SK-N-SH (cell line): ENCODE results near the gene GCNT2. TPM values are rescaled to one million over a fixed set of nuclear protein-coding genes. Genes with fewer than 3 reads are reported as not detected.

Experiments
- CTCF ChIA-PET: fragments of 300-600, 350-600 bp; formaldehyde crosslinking; extraction: SDS; loops from one replicate; lab custom pipeline; 2021; lab: Yijun Ruan, JAX
- POLR2A ChIA-PET: fragments of 350-600 bp; sonication (Branson Sonifier 250); formaldehyde crosslinking; extraction: SDS; loops from one replicate; lab custom pipeline; 2020; ENCODE audit warnings: antibody characterized with exemption, inconsistent platforms; lab: Yijun Ruan, JAX
- DNase-seq: peaks from one replicate; pipeline ENCODE4 v3.0.0; 2012
- H2AFZ ChIP-seq: fragments of 200-600 bp; sonication (generic); 2 replicates; pipeline ENCODE4 v1.8.1; 2016; ENCODE audit warnings: antibody characterized with exemption, mild to moderate bottlenecking, low read depth
- H3F3A ChIP-seq: fragments of 200-600 bp; sonication (generic); replicated peaks from 2 replicates; pipeline ENCODE3; 2016; ENCODE audit warnings: antibody characterized with exemption, mild to moderate bottlenecking; ENCODE audit not compliant: insufficient read depth
- H3K27ac ChIP-seq, 2 experiments: fragments of 200-500 bp in 1 of 2; fragments of 200-600 bp in 1 of 2; sonication (Bioruptor generic) in 1 of 2; sonication (generic), shearing (Covaris generic) in 1 of 2; 2 replicates each; pipeline versions ENCODE4 v1.5.1 to v1.6.1; 2014 to 2016; ENCODE audit warnings: low read depth in 2 of 2, inconsistent platforms in 1 of 2, low read length in 1 of 2, mild to moderate bottlenecking in 1 of 2, mixed read lengths in 1 of 2
- H3K27me3 ChIP-seq: fragments of 200-600 bp; sonication (generic), shearing (Covaris generic); 2 replicates; pipeline ENCODE4 v1.6.1; 2016; ENCODE audit warnings: mixed run types; ENCODE audit not compliant: insufficient read depth
- H3K36me3 ChIP-seq, 2 experiments: fragments of 200-500 bp in 1 of 2; fragments of 200-600 bp in 1 of 2; sonication (Bioruptor generic) in 1 of 2; sonication (generic) in 1 of 2; replicated peaks in 1 of 2; 2 replicates each; pipeline versions ENCODE3 to v1.5.1; 2014 to 2016; ENCODE audit warnings: low read length in 1 of 2, mild to moderate bottlenecking in 1 of 2; ENCODE audit not compliant: insufficient read depth in 2 of 2, control insufficient read depth in 1 of 2
- H3K4me1 ChIP-seq, 2 experiments: fragments of 200-500 bp in 1 of 2; fragments of 200-600 bp in 1 of 2; sonication (Bioruptor generic) in 1 of 2; sonication (generic), shearing (Covaris generic) in 1 of 2; 2 replicates each; pipeline versions ENCODE4 v1.5.1 to v1.6.1; 2014 to 2016; ENCODE audit warnings: low read depth in 1 of 2, low read length in 1 of 2, mixed run types in 1 of 2; ENCODE audit not compliant: insufficient read depth in 2 of 2, control insufficient read depth in 1 of 2
- H3K4me2 ChIP-seq: fragments of 200-600 bp; sonication (generic), shearing (Covaris generic); 2 replicates; pipeline ENCODE4 v1.6.1; 2017; ENCODE audit warnings: mixed run types
- H3K4me3 ChIP-seq, 2 experiments: fragments of 200-500 bp in 1 of 2; fragments of 200-600 bp in 1 of 2; sonication (Bioruptor generic) in 1 of 2; sonication (generic), shearing (Covaris generic) in 1 of 2; 2 replicates each; pipeline versions ENCODE4 v1.5.1 to v1.8.1; 2014 to 2016; ENCODE audit warnings: low read depth in 2 of 2, inconsistent platforms in 1 of 2, low read length in 1 of 2, mild to moderate bottlenecking in 1 of 2, mixed read lengths in 1 of 2, moderate library complexity in 1 of 2
- H3K79me2 ChIP-seq: fragments of 200-600 bp; sonication (generic); 2 replicates; pipeline ENCODE4 v1.8.1; 2017; ENCODE audit warnings: mild to moderate bottlenecking; ENCODE audit not compliant: insufficient read depth
- H3K9ac ChIP-seq: fragments of 200-600 bp; sonication (generic); 2 replicates; pipeline ENCODE4 v1.6.1; 2017; ENCODE audit warnings: mixed run types
- H3K9me2 ChIP-seq: fragments of 200-600 bp; sonication (generic); 2 replicates; pipeline ENCODE4 v1.6.1; 2017; ENCODE audit warnings: mixed run types
- H3K9me3 ChIP-seq: fragments of 200-600 bp; sonication (generic); 2 replicates; pipeline ENCODE4 v1.6.1; 2017; ENCODE audit warnings: mixed run types, mild to moderate bottlenecking, moderate library complexity
- H4K20me1 ChIP-seq: fragments of 200-600 bp; sonication (generic); 2 replicates; pipeline ENCODE4 v1.6.1; 2017; ENCODE audit warnings: mild to moderate bottlenecking, mixed run types; ENCODE audit not compliant: insufficient read depth
- ELF1 ChIP-seq: IDR thresholded peaks from 2 replicates; pipeline ENCODE4 v1.4.0; 2012
- FOSL2 ChIP-seq: IDR thresholded peaks from 2 replicates; pipeline ENCODE4 v1.4.0; 2012; ENCODE audit warnings: low read depth, mild to moderate bottlenecking, moderate library complexity, borderline replicate concordance
- FOXJ3 ChIP-seq: sonication (generic); formaldehyde crosslinking; IDR thresholded peaks from 2 replicates; pipeline ENCODE4 v1.5.1; 2020; ENCODE audit warnings: mild to moderate bottlenecking, missing genetic modification reagents
- MXI1 ChIP-seq: IDR thresholded peaks from 2 replicates; pipeline ENCODE4 v1.6.1; 2012; ENCODE audit warnings: mild to moderate bottlenecking, low read depth, low read length, improper control_type of control experiment
- RXRA ChIP-seq: IDR thresholded peaks from 2 replicates; pipeline ENCODE4 v1.4.0; 2012; ENCODE audit warnings: low read depth, mild to moderate bottlenecking, borderline replicate concordance
- SIN3A ChIP-seq: IDR thresholded peaks from 2 replicates; pipeline ENCODE4 v1.6.1; 2012; ENCODE audit warnings: low read depth, mild to moderate bottlenecking, low read length, moderate library complexity, borderline replicate concordance
- TCF12 ChIP-seq: IDR thresholded peaks from 2 replicates; pipeline ENCODE4 v1.4.0; 2012
- TEAD4 ChIP-seq: IDR thresholded peaks from 2 replicates; pipeline ENCODE4 v1.4.0; 2012; ENCODE audit warnings: mild to moderate bottlenecking, borderline replicate concordance; ENCODE audit not compliant: insufficient read depth
- WGBS: methylation state at CpG from one replicate; pipeline ENCODE4 v1.1.6; 2017; ENCODE audit warnings: low lambda C conversion rate; 5-methylcytosine and 5-hydroxymethylcytosine counted together
- polyA plus RNA-seq, 3 experiments: library from polyadenylated mRNA; depleted of rRNA; stranded (reverse); fragments of >200 nt; gene quantifications; 2 replicates each; pipeline ENCODE4 v1.2.3, GENCODE V29; 2012
- TF ChIP-seq, protein P1 (sequence below): IDR thresholded peaks from 2 replicates; pipeline ENCODE4; 2012

Gene GCNT2
- polyA plus RNA-seq, 1 of the 3 experiments (the other 2 are of a cell fraction), result 0.13 TPM

DNA sequence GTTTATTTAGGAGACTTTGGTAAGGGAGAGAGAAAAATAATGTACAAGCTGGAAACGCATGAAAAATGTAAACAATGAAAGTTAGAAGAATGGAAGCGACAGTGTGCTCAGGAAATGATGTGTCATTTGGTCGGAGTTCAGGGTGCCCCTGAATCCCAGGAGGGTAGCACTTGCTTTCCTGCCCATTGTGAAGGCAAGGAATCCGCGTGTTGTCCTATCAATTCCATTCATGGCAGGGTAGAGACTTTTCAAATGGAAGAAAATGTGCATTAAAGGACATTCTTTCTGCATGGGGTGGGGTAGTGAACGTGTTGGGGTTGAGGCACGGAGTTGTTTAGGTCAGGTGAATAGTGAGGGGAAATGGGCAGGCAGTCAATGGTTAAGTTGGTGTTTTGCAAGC is 33.7 kb downstream of the GCNT2 start:
- Histone ChIP-seq H3K27me3 (no peaks in the 10 kb centered on the region; the same call in 1 of the 2 replicates), H3K9me2 (no peaks in the 10 kb centered on the region), H3F3A (no peaks in the 10 kb centered on the region), H3K27ac (no peak overlapping the region), H3K79me2 (no peaks in the 10 kb centered on the region), H3K4me1 (peaks cover 0 to 24% of the 10 kb centered on the region in 2 experiments; a peak in 2 of 4 replicates), H4K20me1 (no peaks in the 10 kb centered on the region), H2AFZ (no peak overlapping the region), H3K4me2 (no peak overlapping the region), H3K9me3 (no peaks in the 10 kb centered on the region), H3K36me3 (no peaks in the 10 kb centered on the region), H3K9ac (no peak overlapping the region), H3K4me3 (no peak overlapping the region)
- no peak for TF ChIP-seq TEAD4
- TF ChIP-seq SIN3A, result no peak
- TF ChIP-seq, protein P1, sequence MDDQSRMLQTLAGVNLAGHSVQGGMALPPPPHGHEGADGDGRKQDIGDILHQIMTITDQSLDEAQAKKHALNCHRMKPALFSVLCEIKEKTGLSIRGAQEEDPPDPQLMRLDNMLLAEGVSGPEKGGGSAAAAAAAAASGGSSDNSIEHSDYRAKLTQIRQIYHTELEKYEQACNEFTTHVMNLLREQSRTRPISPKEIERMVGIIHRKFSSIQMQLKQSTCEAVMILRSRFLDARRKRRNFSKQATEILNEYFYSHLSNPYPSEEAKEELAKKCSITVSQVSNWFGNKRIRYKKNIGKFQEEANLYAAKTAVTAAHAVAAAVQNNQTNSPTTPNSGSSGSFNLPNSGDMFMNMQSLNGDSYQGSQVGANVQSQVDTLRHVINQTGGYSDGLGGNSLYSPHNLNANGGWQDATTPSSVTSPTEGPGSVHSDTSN, result no peak
- TF ChIP-seq ELF1, result no peak
- no peak for TF ChIP-seq FOSL2
- TF ChIP-seq RXRA, result no peak
- DNase-seq, result no peak
- ChIA-PET POLR2A (interaction anchor here (1.6 to 1.7 kb wide), 2 partner anchors 10 to 140 kb away, joined by 7 to 9 read pairs; partner anchors contain the start of genes C6orf52 and PAK1IP1), CTCF (no interaction called here)
- WGBS, result 87% methylated on average over 7 of the region's 7 CpGs

DNA sequence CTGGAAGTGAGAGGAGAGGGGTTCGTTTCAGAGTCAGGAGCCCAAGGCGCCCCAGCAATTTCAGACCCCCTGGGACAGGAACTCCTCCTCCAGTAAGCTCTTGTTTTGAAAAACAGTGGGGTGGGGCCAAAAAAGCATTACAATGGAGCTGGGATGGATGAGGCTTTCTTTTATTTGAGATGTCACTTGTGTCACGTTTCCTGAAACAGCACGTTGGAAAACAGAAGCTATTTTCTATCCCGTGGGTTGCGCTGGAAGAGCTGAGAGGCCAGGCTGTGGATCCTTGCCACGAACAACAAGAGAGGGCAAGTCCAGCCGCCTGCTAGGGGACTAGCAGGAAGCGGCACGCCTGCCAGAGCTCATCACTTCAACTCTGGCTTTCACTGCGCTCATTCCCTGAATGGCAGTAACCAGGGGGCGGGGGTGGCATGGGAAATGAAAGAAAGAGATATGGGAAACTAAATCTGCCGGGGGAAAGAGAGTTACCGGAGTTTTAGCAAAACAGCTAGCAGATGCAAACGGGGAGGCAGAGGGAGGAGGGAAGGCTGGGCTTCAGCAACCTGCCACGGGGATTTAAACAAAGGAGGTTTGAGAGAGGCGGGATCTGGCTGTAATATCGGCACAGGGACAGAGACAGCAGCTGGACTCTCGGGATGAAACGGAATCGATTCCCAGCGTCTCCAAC is 34.6 kb downstream of the GCNT2 start:
- no peaks in the 10 kb centered on the region for H3K36me3 ChIP-seq
- peak; percentile 65 for DNase-seq
- TF ChIP-seq MXI1, result peak; percentile 81; the same call in 1 of the 2 replicates
- TF ChIP-seq FOXJ3 (CRISPR knock-in tag), result peak; percentile 43; the same call in 1 of the 2 replicates
- no peak for TF ChIP-seq TCF12
- TF ChIP-seq, protein P1, result peak; percentile 55
- H2AFZ ChIP-seq, result peak overlapping the region; percentile 72
- H3K79me2 ChIP-seq, result no peaks in the 10 kb centered on the region
- peak overlapping the region; percentile 37; the same call in 1 of the 2 replicates for H3K9ac ChIP-seq
- H3K9me3 ChIP-seq, result no peaks in the 10 kb centered on the region
- peak overlapping the region; percentile 80 for H3K4me2 ChIP-seq
- peak overlapping the region in 1 of 2 experiments; percentile 91; a peak in 2 of 4 replicates for H3K27ac ChIP-seq
- H3K9me2 ChIP-seq, result no peaks in the 10 kb centered on the region
- no peaks in the 10 kb centered on the region for H3F3A ChIP-seq
- H3K4me1 ChIP-seq, result peaks cover 0 to 24% of the 10 kb centered on the region in 2 experiments; a peak in 2 of 4 replicates
- CTCF ChIA-PET, result interaction anchor here (0.8 kb wide), 1 partner anchor 11 kb away, joined by 4 read pairs; no protein-coding TSS in a partner anchor
- no peaks in the 10 kb centered on the region; the same call in 1 of the 2 replicates for H3K27me3 ChIP-seq
- no peaks in the 10 kb centered on the region for H4K20me1 ChIP-seq
- POLR2A ChIA-PET, result interaction anchor here (0.6 to 1.7 kb wide), 7 partner anchors 11 to 761 kb away, joined by 3 to 9 read pairs (median 3); partner anchors contain the start of genes C6orf52 and PAK1IP1
- WGBS, result 21% methylated on average over 22 of the region's 22 CpGs
- peak overlapping the region; percentile 55 to 58 for H3K4me3 ChIP-seq
